Left colon (tissue), 2 donors: ENCODE results near the gene FJX1. TPM values are rescaled to one million over a fixed set of nuclear protein-coding genes. Genes with fewer than 3 reads are reported as not detected.
"Not testable (repeated sequence)": the region's sequence is repeated elsewhere in the genome, so short reads cannot be mapped to it uniquely, and the experiment has no call there.

Source experiments
- ATAC-seq: fragments of 200-7000 bp; cut with Tn5 transposase; one replicate; pipeline ENCODE4 v1.9.1; 2020; ENCODE audit warnings: mild to moderate bottlenecking, moderate library complexity
- DNase-seq, 2 donors: peaks; one replicate each; pipeline ENCODE4 v3.0.0-alpha.2; 2020
- intact Hi-C, 2 donors: fragments of 100-400 bp; cut with DNase I in 1 of 2; cut with micrococcal nuclease in 1 of 2; formaldehyde crosslinking; loops; one replicate each; pipeline versions ENCODE4 v1.11.2 to v1.14.0; 2022; cut with DNase I, micrococcal nuclease
- total RNA-seq, 2 donors: library from RNA; stranded (reverse); fragmentation: NEBNext Ultra II Directional; extraction: Animal tissue kit (Norgen Biotek cat#: 25700); gene quantifications; one replicate each; pipeline ENCODE4 v1.2.1, GENCODE V29; 2021
- donor health status: DM: no; HTN: no; CAD: no.
- donor health status: DM: yes; HTN: yes; CAD: no.

Gene FJX1
- total RNA-seq, 2 donors from 2014 or later, result 0.50 TPM; not detected in 1

- no peak for ATAC-seq
- intact Hi-C loops, result no loop called here
These were observed 5.4 kb downstream of the FJX1 start for GRCh38 chr11:35623621-35624168.

GRCh38 chr11:35624316-35624715 is 6.1 kb downstream of the FJX1 start:
- no peak for ATAC-seq
- no peak for DNase-seq
- intact Hi-C loops, result no loop called here

More at GRCh38 chr11:35623621-35624168, 5.4 kb downstream of the FJX1 start:
- DNase-seq, result no peak

GRCh38 chr11:35624781-35625180 is 6.5 kb downstream of the FJX1 start:
- intact Hi-C loops, result loop anchor here in 1 of 2 donors (5.0 kb wide), 1 partner anchor 633 kb away; no protein-coding TSS in a partner anchor
- DNase-seq, result no peak
- ATAC-seq, result no peak

GRCh38 chr11:35626501-35626900 is 8.2 kb downstream of the FJX1 start:
- intact Hi-C loops, result loop anchor here in 1 of 2 donors (5.0 kb wide), 1 partner anchor 631 kb away; no protein-coding TSS in a partner anchor
- ATAC-seq (no peak), DNase-seq (no peak)

GRCh38 chr11:35629511-35629910 is 11.3 kb downstream of the FJX1 start:
- intact Hi-C loops, result loop anchor here in 1 of 2 donors (5.0 kb wide), 1 partner anchor 628 kb away; no protein-coding TSS in a partner anchor
- no peak for ATAC-seq
- no peak for DNase-seq

- intact Hi-C loops, result loop anchor here in 1 of 2 donors (5.0 kb wide), 1 partner anchor 627 kb away; no protein-coding TSS in a partner anchor
- DNase-seq (no peak), ATAC-seq (no peak)
These were observed 11.7 kb downstream of the FJX1 start for GRCh38 chr11:35629914-35630313.

GRCh38 chr11:35631891-35632290 is 13.6 kb downstream of the FJX1 start:
- intact Hi-C loops, result no loop called here
- ATAC-seq, result no peak
- no peak for DNase-seq

- intact Hi-C loops, result no loop called here
- no peak for DNase-seq
- no peak for ATAC-seq
These were observed 14.0 kb downstream of the FJX1 start for GRCh38 chr11:35632301-35632700.

GRCh38 chr11:35633827-35634423 is 15.7 kb downstream of the FJX1 start:
- no peak for DNase-seq
- ATAC-seq, result no peak
- intact Hi-C loops, result no loop called here

- no peak for DNase-seq
- ATAC-seq, result no peak
- intact Hi-C loops, result no loop called here
These were observed 17.7 kb downstream of the FJX1 start for GRCh38 chr11:35635933-35636332.

- no peak for ATAC-seq
- intact Hi-C loops, result no loop called here
- DNase-seq, result no peak
These were observed 21.4 kb downstream of the FJX1 start for GRCh38 chr11:35639591-35640179.

- DNase-seq, result no peak
- no peak for ATAC-seq
- intact Hi-C loops, result no loop called here
These were observed 23.1 kb downstream of the FJX1 start for GRCh38 chr11:35641171-35641897.

- ATAC-seq, result no peak
- intact Hi-C loops, result no loop called here
- no peak for DNase-seq
These were observed 23.7 kb downstream of the FJX1 start for GRCh38 chr11:35641964-35642363.

GRCh38 chr11:35647421-35648093 is 29.3 kb downstream of the FJX1 start:
- DNase-seq (no peak), ATAC-seq (no peak)
- intact Hi-C loops, result no loop called here

- intact Hi-C loops, result no loop called here
- no peak for ATAC-seq
- DNase-seq, result no peak
These were observed 31.7 kb downstream of the FJX1 start for GRCh38 chr11:35650006-35650405.

GRCh38 chr11:35650467-35650866 is 32.2 kb downstream of the FJX1 start:
- DNase-seq (no peak), ATAC-seq (no peak)
- intact Hi-C loops, result no loop called here

- ATAC-seq, result no peak
- DNase-seq, result no peak
- intact Hi-C loops, result no loop called here
These were observed 33.0 kb downstream of the FJX1 start for GRCh38 chr11:35651263-35651662.

GRCh38 chr11:35652786-35653185 is 34.5 kb downstream of the FJX1 start:
- DNase-seq, intact Hi-C loops, ATAC-seq: not testable (repeated sequence)

- no peak for ATAC-seq
- DNase-seq, result no peak
- intact Hi-C loops, result no loop called here
These were observed 36.5 kb downstream of the FJX1 start for GRCh38 chr11:35654711-35655110.
